ENCODE data around the gene SEC14L6.

DNA sequence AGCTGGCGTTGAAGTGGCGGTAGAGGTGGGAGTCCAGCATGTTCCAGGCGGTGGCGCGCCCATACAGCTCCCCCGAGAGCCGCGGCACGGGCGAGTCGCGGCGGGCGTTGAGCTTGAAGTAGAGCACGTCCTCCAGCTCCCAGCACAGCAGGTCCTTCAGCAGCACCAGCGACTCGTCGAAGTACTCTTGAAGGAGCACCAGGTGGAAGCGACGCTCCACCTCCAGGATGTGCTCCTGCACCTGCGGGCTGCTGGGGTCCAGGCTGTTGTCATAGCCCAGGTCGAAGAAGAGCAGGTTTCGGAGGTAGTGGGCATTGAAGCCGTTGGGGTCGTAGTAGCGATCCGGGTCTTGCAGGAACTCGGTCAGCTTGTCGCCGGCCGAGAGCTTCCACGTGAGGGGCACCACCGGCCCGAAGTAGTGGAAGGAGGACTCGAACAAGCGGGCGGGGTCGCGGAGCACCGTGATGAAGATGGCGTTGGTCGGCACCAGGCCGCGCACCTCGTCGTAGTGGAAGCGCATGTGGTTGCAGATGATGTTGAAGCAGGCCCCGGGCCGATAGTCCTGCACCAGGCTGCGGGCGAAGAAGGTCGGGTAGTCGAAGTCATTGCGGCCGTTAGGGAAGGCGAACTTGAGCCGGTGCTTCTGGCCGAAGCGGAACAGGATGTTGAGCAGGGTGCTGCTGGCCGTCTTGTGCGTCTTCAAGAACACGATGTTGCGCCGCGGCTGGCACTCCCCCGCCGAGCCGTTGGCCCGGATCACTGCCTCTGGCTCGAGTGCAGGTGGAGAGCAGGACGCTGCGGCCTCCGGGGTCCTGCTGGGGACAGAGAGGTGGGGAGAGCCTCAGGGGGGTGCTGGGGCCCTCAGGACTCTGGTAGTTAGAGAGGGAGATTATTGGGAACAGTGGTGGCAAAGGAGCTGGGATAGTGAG, 9.0 kb upstream of the SEC14L6 start:
- TF ChIP-seq, protein P1, sequence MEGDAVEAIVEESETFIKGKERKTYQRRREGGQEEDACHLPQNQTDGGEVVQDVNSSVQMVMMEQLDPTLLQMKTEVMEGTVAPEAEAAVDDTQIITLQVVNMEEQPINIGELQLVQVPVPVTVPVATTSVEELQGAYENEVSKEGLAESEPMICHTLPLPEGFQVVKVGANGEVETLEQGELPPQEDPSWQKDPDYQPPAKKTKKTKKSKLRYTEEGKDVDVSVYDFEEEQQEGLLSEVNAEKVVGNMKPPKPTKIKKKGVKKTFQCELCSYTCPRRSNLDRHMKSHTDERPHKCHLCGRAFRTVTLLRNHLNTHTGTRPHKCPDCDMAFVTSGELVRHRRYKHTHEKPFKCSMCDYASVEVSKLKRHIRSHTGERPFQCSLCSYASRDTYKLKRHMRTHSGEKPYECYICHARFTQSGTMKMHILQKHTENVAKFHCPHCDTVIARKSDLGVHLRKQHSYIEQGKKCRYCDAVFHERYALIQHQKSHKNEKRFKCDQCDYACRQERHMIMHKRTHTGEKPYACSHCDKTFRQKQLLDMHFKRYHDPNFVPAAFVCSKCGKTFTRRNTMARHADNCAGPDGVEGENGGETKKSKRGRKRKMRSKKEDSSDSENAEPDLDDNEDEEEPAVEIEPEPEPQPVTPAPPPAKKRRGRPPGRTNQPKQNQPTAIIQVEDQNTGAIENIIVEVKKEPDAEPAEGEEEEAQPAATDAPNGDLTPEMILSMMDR (conservative IDR thresholded peaks at IDR 0.05; ENCODE audit: low read length) = no peak
- no peak for TF ChIP-seq EZH2phosphoT487 (IDR thresholded peaks at IDR 0.05; ENCODE audit: borderline replicate concordance)
